Suppressor macrophage treated with lipopolysaccharide for 1 hour (primary cell): Measurements from ENCODE around the gene GBF1.
"Not testable (repeated sequence)": the region's sequence is repeated elsewhere in the genome, so short reads cannot be mapped to it uniquely, and the experiment has no call there.

ENCODE experiments used
- DNase-seq, 3 donors: peaks; one replicate each; pipeline ENCODE4 v3.0.0-alpha.2; 2020 to 2022

The GBF1 gene

GRCh38 chr10:102274062-102274461 is 28.7 kb downstream of the GBF1 start:
- no peak for DNase-seq

- no peak for DNase-seq
Observed at GRCh38 chr10:102275343-102275742, 30.0 kb downstream of the GBF1 start.

- no peak for DNase-seq
Observed at GRCh38 chr10:102279104-102279503, 33.8 kb downstream of the GBF1 start.

DNA sequence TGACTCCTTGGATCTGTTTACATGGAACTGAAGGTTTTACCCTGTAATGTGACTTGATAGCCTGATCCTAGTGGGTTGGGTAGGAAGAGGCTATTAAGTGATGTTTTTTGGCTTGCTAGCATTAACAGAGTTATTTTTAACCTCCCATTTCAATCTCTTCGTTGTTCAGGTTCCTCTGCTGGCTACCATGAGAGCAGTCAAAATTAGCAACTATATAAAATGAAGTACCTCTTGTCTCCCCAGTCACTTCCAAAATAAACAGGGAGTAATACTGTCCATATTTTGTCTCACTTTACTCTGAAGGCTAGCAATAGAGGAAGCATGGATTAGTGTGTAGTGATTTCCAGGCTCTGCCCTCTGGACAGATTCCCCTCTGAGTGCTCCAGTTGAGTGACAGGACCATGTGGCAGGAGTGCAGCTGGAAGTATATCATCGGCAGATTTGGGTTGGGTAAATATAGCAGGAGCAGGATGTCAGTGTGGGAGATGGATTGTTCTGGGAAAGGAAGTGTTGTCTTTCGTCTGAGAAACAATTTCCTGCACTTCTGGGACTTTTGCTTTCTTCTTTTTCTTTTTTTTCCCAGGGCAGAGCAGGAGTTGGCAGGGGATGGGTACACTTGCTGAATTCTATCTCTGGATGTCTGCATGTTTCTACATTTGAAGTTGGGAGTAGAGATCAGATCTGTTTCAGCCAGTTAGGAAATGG is 35.2 kb downstream of the GBF1 start:
- peak; percentile 33 to 49 (median 43) for DNase-seq

GRCh38 chr10:102281102-102281487 is 35.8 kb downstream of the GBF1 start:
- DNase-seq = no peak

DNA sequence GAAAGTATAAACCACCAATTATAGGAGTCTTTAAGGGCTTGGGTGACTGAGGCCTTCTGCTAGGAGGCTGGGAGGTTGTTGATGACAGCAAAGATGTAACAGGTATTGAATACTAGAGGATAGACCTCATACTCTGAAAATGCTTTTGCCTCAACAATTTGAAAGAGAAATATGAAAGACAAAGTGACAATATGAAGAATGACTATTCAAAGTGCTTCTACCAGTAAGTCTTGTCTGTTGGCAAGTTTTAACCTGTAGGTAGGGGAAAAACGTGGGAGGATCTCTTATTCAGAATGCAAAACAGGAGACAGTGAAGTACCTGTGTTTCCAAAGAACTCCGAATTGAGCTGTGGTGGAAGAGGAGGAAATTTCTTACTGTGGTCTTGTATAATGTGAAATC is 38.2 kb downstream of the GBF1 start:
- DNase-seq = no peak

GRCh38 chr10:102283890-102284289 is 38.6 kb downstream of the GBF1 start:
- no peak for DNase-seq

GRCh38 chr10:102284531-102284930 is 39.2 kb downstream of the GBF1 start:
- DNase-seq = no peak

DNA sequence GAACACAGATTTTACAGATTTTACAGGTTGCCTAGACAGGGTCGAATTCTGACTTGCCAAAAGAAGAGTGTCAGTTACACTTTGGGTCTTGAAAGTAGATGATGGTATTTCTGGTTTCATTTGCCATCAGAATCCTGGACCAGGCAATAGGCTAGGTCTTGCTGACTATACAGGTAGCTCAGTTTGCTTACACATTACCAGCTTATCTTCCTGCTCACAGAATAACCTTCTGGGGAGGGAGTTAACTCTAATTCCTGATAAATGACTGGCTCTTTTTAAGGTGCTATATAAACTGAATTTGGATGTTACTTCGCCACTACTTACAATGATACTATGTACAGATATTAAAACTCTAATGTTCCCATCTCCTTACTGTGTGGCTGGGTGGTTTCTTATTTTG is 39.8 kb downstream of the GBF1 start:
- DNase-seq = no peak

- DNase-seq = no peak
Observed at GRCh38 chr10:102286216-102286615, 40.9 kb downstream of the GBF1 start.

DNA sequence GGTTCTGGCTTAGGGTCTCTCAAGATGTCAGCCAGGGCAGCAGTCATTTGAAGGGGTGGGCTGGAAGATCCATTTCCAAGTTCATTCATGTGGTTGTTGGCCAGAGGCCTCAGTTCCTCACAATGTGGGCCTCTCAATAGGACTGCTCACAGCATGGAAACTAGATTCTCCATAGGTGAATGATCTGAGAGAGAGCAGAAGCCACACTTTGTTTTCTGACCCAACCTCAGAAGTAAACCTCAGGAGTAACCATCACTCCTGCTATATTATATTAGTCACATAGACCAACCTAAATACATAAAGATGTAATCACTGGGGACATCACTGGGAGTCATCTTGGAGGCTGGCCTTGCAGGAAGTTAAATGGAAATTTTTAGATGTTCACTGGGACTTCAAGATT is 42.2 kb downstream of the GBF1 start:
- DNase-seq = no peak

GRCh38 chr10:102287991-102288390 is 42.7 kb downstream of the GBF1 start:
- no peak for DNase-seq

DNA sequence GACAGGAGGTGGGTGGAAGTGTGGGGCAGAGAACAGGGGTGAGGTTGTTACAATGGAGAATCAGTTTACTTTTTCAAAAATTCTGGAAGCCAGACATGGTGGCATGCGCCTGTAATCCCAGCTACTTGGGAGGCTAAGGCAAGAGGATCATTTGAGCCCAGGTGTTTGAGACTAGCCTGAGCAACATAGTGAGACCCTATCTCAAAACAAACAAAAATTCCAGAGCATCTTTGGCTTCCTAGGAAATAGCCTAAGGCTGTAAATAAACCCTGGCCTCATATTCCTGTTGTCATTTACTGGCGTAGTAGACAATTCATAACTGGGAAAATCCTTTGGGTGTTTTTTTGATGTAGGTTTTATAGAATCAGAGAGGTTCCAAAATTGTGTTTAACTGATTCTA is 44.0 kb downstream of the GBF1 start:
- DNase-seq = no peak

- no peak for DNase-seq
Observed at GRCh38 chr10:102289840-102290239, 44.5 kb downstream of the GBF1 start.

DNA sequence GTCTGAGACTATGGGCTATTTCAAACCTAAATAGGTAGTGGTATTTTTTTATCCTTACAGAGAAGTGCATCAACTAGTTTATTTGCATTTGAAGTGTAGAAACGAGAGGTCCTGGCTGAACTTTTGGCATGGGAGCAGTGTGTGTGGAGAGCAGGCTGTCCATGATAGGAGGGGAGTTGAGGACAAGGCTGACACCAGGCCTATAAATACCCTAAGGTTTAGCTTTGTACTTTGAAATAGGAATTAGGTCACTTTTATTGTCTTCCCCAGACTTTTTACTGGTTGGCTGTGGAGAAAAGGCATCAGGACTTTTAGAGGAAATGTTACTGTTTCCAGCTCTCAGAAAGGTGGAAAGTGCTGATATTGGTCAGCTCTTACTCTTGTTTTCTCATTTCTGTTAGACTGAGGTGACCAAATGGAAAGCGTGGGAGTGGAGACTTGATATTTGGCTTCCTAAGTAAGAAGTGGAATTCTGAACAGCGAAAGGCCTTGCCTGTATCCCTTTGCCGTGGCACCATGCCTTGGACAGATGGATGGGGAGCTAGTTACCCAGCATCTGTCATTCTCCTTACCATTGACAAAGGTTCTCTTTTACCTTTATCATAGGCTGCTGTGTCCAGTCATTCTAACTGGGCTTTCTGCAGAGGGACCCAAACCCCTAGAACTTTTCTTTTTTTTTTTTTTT is 46.0 kb downstream of the GBF1 start:
- DNase-seq = no peak

- DNase-seq = no peak
Observed at GRCh38 chr10:102297101-102297500, 51.8 kb downstream of the GBF1 start.

DNA sequence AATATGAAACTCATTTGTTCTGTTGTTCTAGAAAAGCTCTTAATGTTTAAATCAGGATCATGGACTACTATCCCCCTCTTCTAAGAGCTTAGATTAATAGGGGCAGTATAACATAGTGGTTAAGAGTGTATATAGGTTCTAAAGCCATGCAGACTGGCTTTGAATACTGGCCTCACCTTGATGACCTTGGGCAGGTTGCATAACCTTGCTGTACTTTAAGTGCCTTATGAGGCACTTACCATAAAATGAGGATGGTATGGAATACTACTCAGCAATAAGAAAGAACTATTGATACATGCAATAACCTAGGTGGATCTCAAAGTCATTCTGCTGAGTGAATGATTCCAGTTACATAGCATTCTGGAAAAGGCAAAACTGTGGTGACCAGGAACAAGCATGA is 53.6 kb downstream of the GBF1 start:
- no peak for DNase-seq

DNA sequence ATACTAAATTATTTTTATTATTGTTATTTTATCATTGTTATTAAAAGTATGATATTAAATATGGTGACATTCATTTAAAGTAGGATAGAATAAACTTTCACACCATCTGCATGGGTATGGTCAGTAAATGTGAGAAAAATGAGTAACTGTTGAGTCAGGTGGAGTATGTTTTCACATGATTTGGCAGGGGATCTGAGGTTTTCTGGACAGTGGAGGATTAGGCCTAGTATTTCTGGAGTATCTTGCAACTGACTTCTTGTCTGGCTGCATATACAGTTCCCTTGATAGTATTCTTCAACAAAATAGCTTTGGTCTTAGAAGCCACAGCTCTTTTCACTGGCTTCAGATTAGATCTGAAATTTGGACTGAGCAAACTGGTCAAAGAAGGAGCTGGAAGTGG is 54.5 kb downstream of the GBF1 start:
- no peak for DNase-seq

DNA sequence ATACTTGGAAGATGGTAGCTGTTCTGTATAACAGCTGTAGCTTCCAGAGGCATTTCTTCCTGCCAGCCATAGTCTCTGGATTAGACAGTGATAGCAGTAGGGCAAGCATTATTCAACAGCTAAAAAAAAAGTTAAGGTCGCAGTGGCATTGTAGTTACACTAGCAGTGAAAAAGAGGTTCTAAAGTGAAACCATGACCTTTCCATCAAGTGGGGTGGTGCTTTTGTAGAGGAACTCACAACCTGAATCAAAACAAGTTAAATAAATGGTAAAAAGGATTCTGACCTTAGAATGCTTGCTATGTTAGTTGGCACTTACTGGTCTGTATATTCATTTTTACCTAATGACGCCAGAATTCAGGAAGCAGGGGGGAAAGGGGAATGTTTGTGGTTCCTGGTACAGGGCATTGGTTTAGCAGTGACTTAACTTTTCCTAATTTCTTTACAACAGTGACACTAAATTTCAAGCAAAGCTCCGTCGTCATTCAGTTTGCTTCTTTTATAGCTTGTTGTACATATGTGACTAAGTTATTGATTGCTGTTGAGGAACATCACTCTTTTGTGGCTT is 55.0 kb downstream of the GBF1 start:
- peak in 2 of 3 donors; percentile 16 to 20 for DNase-seq

DNA sequence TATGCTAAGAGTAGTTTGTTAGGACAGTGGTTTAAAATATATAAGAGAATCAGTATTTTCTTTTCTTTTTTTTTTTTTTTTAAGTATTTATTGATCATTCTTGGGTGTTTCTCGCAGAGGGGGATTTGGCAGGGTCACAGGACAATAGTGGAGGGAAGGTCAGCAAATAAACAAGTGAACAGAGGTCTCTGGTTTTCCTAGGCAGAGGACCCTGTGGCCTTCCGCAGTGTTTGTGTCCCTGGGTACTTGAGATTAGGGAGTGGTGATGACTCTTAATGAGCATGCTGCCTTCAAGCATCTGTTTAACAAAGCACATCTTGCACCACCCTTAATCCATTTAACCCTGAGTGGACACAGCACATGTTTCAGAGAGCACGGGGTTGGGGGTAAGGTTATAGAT is 55.6 kb downstream of the GBF1 start:
- DNase-seq = not testable (repeated sequence)

- not testable (repeated sequence) for DNase-seq
Observed at GRCh38 chr10:102301332-102301731, 56.0 kb downstream of the GBF1 start.

DNA sequence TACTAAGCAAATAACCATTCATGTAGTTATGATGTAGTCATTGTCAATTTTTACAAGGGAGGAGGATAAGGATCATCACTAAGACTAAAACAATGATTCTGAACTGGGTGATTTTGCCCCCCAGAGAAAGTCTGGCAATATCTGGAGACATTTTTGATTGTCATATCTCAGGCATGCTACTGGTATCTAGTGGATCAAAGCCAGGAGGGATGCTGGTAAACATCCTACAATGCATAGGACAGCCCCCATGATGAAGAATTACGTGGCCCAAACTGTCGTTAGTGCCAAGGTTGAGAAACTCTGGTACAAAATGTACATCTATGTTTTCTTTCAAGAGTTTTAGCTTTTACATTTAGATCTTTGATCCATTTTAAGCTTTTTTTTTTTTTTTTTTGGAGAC is 57.3 kb downstream of the GBF1 start:
- no peak for DNase-seq

- DNase-seq = no peak
Observed at GRCh38 chr10:102306006-102306405, 60.7 kb downstream of the GBF1 start.

GRCh38 chr10:102306710-102307109 is 61.4 kb downstream of the GBF1 start:
- DNase-seq = no peak
